Measurements from ENCODE around the gene NR2F1. TPM values are rescaled to one million over a fixed set of nuclear protein-coding genes. Genes with fewer than 3 reads are reported as not detected.

The NR2F1 gene
- total RNA-seq, 1 donor from 2014 or later = 2.1 TPM

DNA sequence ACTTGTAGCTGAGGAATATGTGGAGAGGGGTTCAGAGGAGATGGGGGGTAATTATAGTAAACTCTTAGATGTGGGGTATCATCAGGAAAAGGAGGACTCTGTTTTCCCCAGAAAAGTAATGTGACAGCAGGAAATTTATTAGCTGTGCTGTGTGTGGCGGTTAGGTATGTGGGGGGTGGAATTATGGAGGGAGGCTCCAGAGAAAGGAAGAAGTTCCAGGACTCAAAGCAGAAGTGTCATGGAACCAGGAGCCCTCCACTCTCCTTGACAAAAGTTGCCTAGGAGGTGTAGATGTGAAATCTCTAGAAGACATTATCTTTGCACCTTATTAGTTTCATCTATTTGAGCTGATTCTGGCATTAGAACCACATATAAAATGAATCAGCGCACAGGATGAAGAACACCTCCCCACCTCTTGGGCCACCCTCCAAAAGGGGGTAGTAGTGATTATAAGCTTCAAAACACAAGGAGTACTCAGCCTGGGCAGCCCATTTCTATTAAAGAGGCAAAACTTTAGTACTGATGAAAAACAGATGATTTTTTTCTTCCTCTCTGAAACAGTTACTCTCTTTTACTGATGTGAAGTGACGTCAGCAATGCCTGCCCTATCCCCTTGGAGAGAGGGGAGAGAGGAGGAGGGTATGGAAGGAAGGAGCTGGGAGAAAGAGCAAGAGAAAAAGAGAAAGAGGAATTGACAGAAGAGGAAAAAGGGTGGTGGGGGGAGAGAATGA, 18.2 kb downstream of the NR2F1 start:
- no peak overlapping the region for H3K4me3 Mint-ChIP-seq (ENCODE audit: unreplicated experiment)

DNA sequence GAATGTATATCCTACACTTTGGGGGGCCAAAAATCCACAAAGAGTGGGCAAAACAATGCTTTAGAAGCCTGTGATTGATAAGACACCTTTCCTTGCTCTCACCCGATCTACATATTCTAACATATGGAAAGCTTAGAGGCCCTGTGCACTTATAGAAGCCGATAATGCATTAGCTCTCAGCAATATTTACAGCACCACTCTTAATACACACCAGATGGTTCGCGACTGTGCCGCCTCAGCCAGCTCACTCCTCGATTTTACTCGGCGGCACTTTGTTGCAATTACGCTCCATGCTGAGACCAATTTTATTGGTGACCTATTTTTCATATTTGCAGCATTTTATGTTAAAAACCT, 18.8 kb downstream of the NR2F1 start:
- H3K4me1 Mint-ChIP-seq (ENCODE audit: unreplicated experiment) = peaks cover 17% of the 10 kb centered on the region
- peaks cover 4% of the 10 kb centered on the region for H3K36me3 Mint-ChIP-seq (ENCODE audit: low read depth, unreplicated experiment)
- TF ChIP-seq CTCF (IDR thresholded peaks at IDR 0.05; ENCODE audit: unreplicated experiment) = no peak
- peaks cover 22% of the 10 kb centered on the region for H3K27me3 Mint-ChIP-seq (ENCODE audit: unreplicated experiment)
- no peak overlapping the region for H3K4me3 Mint-ChIP-seq (ENCODE audit: unreplicated experiment)
- H3K9me3 Mint-ChIP-seq (ENCODE audit: unreplicated experiment) = no peaks in the 10 kb centered on the region
- DNase-seq (ENCODE audit: low spot score) = no peak
- no peak overlapping the region for H3K27ac Mint-ChIP-seq (ENCODE audit: unreplicated experiment)

More for the DNA sequence above, 18.2 kb downstream of the NR2F1 start:
- TF ChIP-seq CTCF (IDR thresholded peaks at IDR 0.05; ENCODE audit: unreplicated experiment) = no peak
- Mint-ChIP-seq H3K36me3 (ENCODE audit: low read depth, unreplicated experiment) (peaks cover 4% of the 10 kb centered on the region), H3K4me1 (ENCODE audit: unreplicated experiment) (peaks cover 15% of the 10 kb centered on the region), H3K27ac (ENCODE audit: unreplicated experiment) (no peak overlapping the region), H3K27me3 (ENCODE audit: unreplicated experiment) (peaks cover 23% of the 10 kb centered on the region), H3K9me3 (ENCODE audit: unreplicated experiment) (no peaks in the 10 kb centered on the region)
- no peak for DNase-seq (ENCODE audit: low spot score)

DNA sequence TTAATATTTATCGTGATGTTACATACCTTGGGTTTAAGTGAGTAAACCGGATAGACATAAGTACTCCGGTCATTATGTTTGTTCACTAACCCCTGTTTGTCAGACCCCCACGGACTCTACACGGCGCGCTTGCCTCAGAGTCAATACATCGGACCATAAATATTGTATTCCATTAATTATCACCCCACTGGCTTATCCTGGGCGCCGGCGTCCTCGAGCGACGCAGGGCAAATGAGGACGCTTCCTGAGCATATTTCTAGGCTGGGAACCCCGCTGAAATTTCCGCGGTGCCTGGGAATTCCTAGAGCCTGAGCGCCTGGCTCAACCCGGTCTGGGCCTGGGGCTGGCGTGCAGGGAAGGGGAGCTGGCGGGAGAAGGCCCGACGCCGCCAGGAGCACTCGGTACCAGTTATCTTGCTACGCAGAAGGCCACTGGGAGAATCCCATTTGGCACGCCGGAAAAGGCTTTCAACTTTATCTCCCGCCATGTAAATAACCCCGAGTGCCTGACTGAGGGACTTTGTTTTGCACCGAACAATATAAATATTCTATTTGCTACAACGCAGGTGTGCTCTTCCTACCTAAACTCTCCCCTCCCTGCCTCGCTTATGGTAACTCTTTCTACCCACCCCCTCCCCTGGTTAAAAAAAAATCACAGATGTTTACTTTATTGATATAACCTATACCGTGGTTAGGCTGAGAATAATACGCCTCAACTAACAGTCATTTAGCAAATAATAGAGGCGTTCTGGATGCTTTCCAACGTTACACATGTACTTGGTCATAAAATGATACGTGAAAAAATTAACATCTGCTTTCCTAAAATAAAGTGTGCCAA, 19.4 kb downstream of the NR2F1 start:
- Mint-ChIP-seq H3K27me3 (ENCODE audit: unreplicated experiment) (peaks cover 22% of the 10 kb centered on the region), H3K36me3 (ENCODE audit: low read depth, unreplicated experiment) (peaks cover 4% of the 10 kb centered on the region), H3K4me1 (ENCODE audit: unreplicated experiment) (peaks cover 19% of the 10 kb centered on the region), H3K4me3 (ENCODE audit: unreplicated experiment) (no peak overlapping the region), H3K27ac (ENCODE audit: unreplicated experiment) (no peak overlapping the region), H3K9me3 (ENCODE audit: unreplicated experiment) (no peaks in the 10 kb centered on the region)
- TF ChIP-seq CTCF (IDR thresholded peaks at IDR 0.05; ENCODE audit: unreplicated experiment) = no peak
- no peak for DNase-seq (ENCODE audit: low spot score)

DNA sequence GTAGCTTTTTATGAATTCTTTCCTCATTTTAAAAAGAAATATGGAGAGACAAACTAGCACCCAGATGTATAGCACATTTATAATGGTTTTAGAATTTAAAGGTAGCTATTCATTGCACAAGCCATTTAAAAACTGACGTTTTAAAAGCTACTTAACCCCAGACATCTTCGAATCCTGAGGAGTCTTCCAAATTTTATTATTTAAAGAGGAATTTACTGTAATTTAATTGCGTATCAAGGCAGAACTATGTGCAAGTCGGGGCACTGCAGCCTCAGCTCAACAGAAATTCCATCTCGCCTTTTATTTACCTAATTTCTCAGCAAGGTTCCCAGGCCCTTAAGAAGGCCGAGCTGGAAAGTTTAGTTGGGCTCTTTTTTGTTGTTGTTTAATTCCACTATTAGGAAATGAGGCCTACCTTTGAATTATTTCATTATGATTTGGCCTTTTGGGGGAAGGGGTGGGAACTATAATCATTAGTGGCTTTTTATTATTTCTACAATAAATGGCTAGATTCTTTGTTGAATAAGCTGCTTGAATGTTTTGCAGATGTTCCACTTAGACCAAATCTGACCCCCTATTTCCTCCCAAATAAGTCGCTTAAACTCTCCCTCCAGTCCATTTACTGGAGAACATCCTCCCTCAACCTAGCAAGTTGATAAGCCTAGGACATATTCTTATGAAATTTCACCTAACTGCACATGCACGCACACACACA, 20.2 kb downstream of the NR2F1 start:
- no peak for TF ChIP-seq CTCF (IDR thresholded peaks at IDR 0.05; ENCODE audit: unreplicated experiment)
- H3K9me3 Mint-ChIP-seq (ENCODE audit: unreplicated experiment) = no peaks in the 10 kb centered on the region
- peak overlapping the region; percentile 27 for H3K4me3 Mint-ChIP-seq (ENCODE audit: unreplicated experiment)
- H3K27ac Mint-ChIP-seq (ENCODE audit: unreplicated experiment) = no peak overlapping the region
- H3K36me3 Mint-ChIP-seq (ENCODE audit: low read depth, unreplicated experiment) = peaks cover 4% of the 10 kb centered on the region
- H3K27me3 Mint-ChIP-seq (ENCODE audit: unreplicated experiment) = peaks cover 22% of the 10 kb centered on the region
- H3K4me1 Mint-ChIP-seq (ENCODE audit: unreplicated experiment) = peaks cover 15% of the 10 kb centered on the region
- DNase-seq (ENCODE audit: low spot score) = no peak
